Stimulated activated CD4-positive, alpha-beta T cell treated with anti-CD3 and anti-CD28 coated beads, Interleukin-4, amount 100 ng/mL, for 4 hours (primary cell): ENCODE data around the gene DTX4.

Experiments used
- DNase-seq, 2 experiments: peaks; one replicate each; pipeline ENCODE4 v3.0.0-alpha.2; 2020

DTX4 gene

DNA sequence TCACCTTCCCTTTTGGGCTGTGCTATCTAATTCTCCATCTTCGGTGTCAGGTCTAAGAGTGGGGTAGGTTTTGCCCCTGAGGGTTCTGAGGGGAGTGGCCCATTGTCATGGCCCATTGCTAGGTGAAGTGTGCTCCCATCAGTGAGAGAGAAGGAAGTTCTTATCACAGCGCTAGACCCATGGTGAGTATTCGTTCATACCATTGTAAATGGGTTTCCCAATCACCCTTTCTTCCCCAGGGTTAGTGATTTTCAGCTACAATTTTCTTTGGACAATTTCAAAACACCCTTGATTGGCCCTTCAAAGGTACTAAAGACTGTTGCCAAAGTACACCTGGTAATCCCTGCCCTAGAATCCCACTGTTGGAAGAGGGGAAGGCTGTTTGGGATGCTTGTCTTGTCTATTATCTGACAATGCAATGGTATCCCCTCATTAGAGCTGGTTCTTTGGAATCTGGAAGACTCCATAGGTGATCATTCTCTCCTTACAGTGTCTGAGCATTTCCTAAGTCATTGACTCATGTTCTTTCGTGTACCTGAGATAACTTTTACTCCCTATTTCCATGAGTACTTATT lies 20.6 kb downstream of the DTX4 start:
- DNase-seq = no peak

DNA sequence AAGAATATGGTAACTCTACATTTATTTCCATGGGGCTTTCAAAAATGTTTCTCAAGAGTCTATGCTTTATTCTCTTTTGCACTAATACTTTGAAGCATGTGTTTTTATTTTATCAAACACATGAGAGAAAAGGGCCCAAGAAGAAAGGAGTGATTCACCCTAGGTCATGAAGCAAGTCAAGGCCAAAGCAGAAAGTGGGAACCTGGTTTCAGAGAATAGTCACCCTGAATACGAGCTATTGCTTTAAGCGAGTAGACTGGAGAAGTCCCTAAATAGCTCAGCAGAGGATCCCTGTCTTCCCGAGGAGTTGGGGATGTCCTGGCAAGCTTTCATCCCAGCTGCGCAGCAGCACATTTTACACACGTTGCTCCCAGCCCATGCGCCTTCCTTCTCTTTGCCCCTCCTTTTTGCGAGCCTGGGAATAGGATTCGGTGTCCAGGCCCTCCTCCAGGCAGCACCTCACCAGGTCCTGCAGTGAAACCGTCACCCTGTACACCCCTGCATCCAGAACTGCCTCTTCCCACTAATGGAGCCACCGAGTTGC lies 21.7 kb downstream of the DTX4 start:
- no peak for DNase-seq

DNA sequence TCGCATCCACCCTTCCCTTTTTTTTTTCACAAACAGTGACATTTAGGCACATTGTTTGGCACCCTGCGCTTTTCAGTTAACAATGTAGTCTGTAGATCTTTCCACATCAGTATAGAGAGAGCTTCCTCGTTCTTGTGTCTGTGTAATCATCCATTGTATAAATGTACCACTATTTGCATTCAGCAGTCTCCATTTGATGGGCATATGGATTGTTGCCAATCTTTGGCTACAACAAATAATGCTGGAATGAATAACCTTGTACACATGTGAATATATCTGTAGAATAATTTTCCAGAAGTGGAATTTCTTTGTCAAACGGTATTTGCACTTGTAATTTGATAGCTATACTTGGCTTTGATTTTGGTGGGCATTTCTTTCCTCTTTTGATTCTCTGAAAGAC lies 23.7 kb downstream of the DTX4 start:
- DNase-seq = no peak

DNA sequence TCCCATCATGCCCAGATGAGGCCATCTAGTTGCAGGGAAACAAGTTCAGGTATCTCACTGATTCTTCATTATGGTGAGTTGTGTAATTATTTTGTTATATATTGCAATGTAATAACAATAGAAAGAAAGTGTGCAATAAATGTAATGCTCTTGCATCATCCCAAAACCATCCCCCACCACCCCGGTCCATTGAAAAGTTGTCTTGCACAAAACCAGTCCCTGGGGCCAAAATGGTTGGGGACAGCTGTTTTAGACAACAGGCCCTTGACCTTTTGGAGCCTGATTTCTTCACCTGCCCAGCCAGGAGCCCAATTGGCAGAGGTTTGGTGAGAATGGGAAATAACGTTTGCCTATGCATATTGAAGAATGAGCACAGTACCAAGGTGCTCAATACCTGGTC lies 24.8 kb downstream of the DTX4 start:
- no peak for DNase-seq

DNA sequence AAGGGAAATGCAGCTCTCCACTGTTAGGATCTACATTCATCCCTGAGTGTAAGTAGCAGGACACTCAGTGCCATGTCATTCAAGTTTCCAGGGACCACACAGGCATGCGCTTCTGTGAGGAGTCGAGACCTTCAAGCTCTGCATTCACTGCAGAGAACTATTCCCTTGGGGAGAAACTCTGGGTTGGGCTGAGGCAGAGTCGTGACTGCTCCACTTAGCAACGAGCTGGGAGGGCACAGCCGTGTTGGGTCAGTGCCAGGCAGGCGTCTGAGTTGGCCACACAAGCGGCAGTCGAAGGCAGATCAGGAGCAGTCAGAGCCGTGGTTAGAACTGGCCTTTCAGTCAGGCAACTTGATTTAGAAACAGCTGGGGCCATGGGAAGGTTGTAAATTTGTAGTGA lies 26.1 kb downstream of the DTX4 start:
- DNase-seq = no peak

DNA sequence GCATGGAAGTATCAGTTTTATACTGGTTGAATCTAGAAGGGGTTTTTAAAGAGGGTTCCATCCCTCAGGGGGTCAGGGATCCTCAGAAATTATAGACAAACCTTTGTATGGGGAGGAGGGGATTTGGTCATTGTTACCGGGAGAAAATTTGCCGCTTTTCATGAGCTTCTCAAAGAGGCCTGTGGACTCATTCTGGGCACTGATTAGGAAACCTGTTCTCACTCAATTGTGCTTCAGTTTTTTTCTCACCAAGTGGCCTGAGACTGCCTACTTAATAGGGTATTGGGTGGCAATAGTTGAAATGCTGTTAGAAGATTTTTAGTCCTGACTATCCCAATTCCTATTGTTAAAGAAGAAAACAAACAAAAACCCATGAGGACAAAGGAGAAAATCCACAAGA lies 26.8 kb downstream of the DTX4 start:
- no peak for DNase-seq

DNA sequence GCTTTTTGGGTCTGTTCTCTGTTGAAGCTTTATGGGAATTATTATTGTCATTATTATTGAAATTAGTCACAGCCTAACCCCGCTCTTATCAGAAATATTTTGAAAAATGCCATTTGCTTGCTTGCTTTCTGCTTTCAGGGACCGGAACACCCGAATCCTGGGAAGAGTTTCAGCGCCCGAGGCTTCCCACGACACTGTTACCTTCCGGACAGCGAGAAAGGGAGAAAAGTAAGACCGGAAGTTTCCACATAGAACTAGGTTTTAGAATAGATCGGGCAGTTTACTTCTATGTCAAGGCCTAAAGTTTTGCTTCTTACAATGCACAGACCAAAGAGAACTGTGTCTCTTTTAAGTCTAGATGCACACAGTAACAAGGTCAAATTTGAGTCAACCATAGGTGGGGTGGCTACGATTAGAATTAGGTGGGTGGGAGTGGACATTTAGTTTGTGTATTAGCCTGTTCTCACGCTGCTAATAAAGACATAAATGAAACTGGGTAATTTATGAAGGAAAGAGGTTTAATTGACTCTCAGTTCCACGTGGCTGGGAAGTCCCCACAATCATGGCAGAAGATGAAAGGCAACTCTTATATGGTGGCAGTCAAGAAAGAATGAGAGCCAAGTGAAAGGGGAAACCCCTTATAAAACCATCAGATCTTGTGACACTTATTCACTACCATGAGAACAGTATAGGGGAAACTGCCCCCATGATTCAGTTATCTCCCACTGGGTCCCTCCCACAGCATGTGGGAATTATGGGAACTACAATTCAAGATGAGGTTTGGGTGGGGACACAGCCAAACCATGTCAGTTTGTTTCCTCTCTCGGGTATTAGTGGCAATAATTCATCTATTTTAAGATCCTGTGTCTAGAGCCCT lies 27.9 kb downstream of the DTX4 start:
- DNase-seq = peak; percentile 11 to 21

DNA sequence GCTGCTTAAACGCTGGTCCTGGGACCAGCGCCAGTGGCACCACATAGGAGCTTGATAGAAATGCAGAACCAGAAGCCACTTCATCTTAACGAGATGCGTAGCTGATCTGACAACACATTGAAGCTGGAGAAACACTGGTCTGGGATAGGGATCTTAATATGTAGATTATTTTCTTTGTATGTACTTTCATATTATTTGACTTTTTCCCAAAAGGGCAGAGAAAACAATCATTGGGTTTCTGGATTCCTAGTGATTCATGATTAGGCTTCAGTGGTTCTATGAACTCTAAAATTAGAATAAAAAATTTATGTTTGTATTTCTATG lies 28.5 kb downstream of the DTX4 start:
- no peak for DNase-seq

DNA sequence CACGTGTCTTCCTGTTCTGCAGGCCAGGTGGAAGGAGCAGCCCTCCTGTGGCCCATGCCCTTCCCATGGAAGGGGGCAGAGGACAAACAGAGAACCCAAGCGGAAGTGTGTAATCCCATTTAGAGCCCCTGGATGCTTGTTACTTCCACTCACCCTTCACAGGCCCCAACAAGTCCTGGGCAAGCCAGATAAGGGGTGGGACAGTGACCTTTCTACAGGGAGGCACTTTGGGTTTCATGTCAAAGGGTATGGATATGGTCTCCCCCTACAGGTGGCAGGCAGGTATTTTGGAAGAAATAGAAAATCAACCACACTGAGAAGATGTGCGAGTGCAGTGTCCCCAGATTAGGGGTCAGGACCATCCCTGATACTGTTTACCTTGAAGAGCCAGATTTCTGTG lies 29.4 kb downstream of the DTX4 start:
- DNase-seq = no peak

DNA sequence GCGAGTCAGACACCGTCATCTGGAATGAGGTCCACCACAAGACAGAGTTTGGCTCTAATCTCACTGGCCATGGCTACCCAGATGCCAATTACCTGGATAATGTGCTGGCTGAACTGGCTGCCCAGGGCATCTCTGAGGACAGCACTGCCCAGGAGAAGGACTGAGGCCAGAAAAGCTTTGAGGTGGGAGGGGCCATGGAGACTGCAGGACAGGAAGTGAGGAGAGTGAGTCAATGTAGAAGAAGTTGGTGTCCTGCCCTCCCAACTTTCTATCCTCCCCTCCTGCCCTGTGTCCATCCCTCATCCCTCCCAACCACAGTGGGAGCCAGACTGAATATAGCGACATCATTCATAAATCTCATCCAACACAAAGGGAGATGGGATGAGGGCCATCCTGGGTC lies 32.8 kb downstream of the DTX4 start:
- DNase-seq = no peak

DNA sequence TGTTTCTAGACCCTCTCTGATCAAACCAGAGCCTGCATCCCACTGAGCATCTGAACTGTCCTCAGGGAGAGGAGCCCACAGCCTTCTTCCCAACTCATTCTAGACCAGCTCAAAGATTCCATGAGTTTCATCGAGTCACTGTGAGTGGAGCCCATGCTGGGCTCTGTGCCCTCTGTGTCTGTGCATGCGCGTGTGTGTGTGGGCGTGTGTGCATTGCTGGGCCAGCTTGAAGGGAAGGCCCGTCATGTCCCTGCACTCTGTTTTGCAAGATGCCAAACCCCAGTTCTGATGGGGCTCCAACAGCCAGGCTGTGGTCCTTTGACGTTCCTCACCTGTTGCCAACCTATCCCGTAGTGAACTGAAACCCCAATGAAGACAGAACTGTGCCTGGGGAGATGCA lies 33.7 kb downstream of the DTX4 start:
- no peak for DNase-seq

DNA sequence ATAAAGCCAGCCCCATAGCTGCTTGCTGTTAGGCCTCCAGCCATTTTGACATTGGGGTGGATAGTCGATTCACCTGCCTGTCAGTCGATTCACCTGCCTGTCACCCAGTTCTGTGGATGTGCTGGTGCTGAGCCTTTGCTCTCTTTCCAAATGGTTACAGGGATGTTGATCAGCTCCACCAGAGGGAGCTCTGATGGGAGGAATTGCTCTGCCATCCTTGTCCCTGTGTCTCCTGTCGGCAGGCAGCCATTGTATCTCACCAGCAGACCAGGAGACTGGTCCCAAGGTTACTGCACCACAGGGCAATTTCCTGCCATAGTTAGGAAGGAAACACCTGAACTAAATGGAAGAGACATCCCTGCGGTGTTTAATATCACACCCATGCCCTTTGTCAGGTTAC lies 34.7 kb downstream of the DTX4 start:
- no peak for DNase-seq

DNA sequence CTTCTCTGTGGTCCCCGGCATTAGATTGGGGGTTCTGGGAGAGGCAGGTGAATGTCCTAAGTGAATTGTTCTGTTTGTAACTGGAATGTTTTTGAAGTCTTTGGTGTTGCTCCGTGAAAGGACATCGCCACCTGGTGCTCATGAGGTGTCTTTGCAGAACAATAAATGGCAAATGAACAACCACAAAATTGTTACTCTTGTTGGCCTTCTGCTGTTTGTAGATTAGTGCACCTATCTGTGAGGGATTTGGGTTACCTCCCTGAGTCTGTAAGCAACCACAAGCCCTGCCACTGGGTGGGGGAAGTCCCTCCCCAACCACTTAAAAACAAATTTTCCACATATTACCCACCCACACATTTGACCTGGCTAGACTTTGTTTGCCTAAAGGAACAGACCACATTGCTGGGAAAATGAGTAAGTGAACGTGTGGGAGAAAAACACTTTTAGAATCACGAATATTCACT lies 36.1 kb downstream of the DTX4 start:
- peak; percentile 17 to 68 for DNase-seq

DNA sequence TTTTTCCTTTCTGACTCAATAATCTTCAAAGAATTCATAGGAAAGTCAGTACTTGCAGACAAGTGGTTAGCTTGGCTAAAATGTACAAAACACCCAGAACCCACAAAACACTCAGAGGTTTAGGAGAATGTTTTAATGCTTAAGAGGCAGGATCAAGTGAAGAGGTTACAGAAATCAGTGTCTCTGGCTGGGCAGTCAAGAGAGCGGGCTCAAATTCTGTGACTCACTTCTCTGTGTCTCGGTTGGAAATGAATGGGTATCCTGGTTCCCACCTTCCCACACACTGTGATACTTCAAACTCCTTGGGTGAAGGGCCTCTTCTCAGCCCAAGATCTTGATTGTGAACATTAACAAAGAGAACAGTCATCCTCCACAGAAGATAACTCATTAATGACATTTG lies 37.0 kb downstream of the DTX4 start:
- DNase-seq = no peak

DNA sequence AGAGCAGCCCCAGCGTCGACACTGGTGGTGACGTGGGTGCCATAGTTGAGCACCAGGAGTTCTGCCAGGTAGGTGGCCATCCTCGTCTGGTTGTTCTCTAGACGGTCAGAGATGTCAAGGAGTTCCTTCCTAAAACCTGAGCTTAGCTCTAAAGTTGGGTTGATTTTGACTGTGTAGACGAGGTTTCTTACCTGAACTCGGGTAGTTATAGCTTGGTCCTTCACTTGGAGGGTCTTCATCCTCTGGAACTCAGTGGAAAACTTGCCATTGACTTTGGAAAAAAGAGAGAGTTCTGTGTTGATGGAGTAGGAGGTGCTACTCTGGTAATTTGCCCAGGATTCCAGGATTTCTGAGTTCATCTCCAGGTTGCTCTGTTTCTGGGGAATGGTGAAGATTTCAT lies 40.3 kb downstream of the DTX4 start:
- no peak for DNase-seq

DNA sequence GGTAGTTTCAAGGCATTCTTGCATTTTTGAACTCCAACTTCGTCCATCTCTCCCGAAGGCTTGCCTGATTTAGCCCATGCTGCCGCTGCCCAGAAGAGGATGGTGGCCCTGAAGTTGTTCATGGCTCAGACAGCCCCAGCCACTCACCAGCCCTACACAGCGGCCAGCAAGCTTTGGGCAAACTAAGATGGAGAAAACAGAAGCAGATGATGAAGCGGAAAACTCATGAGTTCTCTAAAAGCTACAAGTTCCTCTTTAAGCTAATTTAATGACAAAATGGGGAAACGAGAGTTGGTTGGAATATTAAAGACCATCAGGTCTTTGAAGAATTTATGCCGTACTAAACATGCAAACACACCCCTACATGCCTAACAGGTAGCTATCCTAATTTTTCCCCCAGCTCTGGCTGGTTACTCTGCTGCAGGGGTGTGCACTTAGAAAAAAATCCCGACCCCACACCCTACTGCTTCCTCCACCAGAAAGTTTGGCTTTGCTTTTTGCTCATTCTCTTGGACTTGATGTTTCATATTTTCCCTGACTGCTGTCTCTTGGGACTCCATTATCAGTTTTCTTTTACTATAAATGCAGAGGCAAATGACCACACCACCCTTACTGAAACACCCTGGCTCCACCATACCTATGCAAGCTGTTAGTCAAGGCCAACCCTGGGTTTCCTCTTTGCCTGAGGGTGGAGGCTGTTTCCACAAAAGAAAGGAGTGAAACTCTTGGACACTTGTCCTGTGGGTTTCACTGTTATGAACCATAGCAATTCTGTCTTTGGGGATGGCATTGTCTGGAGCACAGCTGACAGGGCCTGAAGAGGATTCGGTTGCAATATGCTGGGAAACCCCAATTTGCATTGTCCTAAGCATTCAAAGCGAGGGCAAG lies 41.1 kb downstream of the DTX4 start, which contains the start of gene MPEG1:
Gene MPEG1 (minus strand): TSS at position 184 of the 888 bp plus-strand sequence. CDS start 62 bp downstream, at position 122.
- no peak for DNase-seq

DNA sequence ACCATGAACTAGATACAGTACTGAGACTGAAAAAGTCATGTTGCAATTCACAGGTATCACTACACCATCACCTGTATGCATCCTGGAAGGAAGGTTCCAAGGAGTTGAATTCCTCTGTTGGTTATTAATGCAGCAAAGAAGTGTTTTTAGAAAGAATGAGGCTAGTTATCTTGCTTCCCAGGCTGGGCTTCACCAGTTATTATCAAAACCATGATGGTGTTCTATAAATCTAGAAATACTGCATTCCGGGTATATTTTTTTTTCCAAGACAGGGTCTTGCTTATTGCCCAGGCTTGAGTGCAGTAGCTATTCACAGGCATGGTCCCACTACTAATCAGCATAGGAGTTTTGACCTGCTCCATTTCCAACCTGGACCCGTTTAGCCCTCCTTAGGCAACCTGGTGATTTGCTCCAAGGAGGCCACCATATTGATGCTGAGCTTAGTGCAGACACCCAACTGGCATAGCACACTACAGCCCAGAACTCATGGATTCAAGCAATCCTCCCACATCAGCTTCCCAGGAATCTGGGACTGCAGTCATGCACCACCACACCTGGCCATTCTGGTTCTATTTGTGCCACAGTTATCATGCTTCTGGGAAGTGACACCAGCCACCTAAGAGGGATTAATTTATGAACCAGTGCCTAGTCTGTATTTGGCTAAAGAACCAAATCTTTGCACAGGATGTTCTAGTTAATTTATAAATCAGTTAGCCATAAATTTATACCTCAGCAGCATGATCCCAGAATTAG lies 42.4 kb downstream of the DTX4 start:
- no peak for DNase-seq

DNA sequence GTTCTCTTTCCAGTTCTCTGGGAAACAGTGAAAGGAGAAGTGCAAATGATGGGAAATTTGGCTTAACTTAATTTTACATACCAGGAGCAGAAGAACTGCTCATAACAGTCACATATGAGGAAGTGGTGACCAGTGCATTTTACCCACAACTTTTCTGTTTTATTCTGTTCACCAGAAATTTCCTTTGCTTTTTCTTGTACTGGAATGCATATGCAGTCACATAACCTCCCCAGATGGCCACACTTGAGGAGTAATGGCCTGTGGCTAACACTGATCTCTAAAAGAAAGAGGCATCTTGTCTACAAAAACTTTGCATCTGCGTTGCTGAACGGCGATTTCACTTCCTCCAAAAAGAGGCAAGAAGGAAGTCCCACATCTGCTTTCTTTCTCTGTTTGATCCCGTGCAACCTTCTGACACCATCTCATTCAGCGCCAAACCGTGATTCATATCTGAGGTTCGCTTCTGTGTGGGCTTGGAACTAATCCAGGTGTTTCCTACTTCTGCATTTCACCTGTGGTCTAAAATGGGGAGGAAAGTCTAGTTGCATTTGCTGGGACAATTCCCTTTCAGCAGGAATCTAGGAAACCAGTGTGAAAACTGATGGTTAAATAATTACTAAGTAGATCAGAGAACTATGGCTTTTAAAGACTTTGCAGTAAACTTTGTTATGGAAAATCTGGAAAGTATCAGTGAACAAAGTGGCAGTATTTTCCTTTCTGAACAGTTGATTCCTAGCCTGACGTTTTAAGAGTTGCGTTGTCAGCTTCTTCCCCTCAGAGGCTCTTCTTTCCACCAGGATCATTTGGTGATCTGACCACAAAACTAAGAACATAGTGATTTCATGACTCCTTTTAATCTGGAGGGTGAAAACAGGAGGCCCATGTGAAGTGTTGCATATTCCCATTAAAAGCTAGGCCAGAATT lies 45.0 kb downstream of the DTX4 start:
- no peak for DNase-seq

DNA sequence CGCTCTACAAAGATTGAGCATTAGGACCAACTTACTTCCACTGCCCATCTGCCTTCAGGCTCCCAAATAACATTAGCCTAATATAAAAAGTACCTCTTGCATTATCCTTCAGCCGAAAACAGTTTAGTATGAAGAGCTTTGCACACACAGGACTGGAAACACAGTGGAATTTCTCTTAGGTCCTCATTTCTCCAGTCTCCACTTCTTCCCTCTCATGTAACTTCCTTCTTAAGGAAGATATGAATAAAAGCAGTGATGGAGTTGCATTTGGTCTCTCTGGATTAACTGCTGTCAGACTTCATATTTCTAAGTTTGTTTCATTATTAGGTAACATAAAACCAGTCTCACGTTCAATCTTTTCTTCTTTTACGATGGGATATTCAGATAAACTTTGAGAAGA lies 46.4 kb downstream of the DTX4 start:
- DNase-seq = no peak

DNA sequence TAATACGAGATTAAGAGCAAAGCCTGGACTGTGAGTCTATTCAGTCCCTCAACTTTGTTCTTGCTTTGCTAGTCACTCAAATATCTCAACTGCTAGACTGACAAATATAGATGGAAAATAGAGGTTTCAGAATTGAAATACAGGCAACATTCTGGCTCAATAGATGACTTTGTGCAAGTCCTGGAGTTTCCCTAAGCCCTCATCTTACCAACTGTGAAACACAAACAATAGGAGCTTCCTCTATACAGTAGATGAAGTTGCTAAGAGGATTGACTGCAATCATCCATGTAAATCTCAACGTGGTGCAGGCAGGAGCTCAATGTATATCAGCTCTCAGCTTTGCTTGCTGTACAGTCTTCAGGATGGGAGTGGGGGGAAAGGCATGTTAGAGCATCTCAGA lies 47.0 kb downstream of the DTX4 start:
- DNase-seq = no peak

DNA sequence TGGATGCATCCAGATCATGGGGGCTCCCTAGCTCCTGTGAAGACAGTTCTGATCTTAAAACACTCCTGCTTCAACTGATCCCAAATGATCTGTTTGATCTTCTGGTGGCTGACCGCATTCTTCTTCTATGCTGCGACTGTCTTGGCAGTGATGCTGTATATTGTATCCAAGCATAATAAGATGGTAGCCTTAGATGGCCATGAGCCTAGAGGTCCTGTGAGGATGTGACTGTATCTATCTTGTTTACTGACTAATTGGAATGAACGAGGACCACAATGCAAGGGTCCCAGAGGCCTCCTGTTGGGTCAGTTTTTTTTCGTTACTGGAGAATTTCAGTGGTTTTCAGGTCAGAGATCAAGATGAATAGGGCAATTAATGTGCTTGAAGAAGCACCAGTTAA lies 47.9 kb downstream of the DTX4 start:
- DNase-seq = no peak

DNA sequence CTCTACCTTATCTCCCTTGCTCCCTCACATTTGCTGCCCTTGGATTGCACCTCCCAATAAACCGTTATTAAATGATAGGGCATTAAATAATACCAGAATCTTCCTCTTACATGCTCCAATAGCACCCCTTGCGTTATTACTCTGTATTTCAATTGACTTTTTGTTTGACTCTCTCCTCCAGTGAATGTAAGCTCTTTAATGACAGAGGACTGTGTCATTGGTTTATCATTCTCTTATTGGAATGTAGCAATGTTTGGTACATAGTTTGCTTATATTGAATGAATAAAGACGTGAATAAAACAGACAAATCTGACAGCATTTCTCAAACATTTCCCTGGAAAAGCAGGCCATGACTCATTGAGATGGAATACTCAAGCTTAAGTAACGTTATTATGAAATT lies 49.5 kb downstream of the DTX4 start:
- DNase-seq = no peak
